ENCODE results near the gene CYP17A1. TPM values are rescaled to one million over a fixed set of nuclear protein-coding genes. Genes with fewer than 3 reads are reported as not detected.

Gene CYP17A1
- total and polyA plus RNA-seq, 12 donors = 0.14 to 0.16 (median 0.15) TPM; not detected in 9

DNA sequence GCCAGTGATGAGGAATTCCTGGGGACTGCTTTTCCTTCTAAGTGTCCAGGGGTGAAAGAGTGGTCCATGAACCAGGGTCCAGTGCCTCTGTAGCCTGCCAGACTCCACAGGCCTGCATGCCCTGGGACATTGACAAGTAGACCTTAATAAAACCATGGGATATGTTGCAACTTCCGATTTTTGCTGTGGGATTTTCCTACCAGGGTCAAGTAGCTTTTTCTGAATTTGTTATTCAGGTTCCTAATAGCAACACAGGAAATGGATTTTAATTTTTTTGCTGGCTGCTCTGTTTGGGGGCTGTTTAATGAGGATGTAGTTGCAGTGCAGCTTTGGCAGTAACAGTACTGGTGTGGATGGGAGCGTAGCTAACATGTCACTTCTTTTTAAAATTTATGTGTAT lies 51.4 kb downstream of the CYP17A1 start:
- H3K36me3 ChIP-seq = peaks cover 0 to 8% (median 0%) of the 10 kb centered on the region in 9 donors
- no peaks in the 10 kb centered on the region for H3K27me3 ChIP-seq
- H3K9me3 ChIP-seq = peaks cover 0 to 7% (median 0%) of the 10 kb centered on the region in 11 donors
- TF ChIP-seq CTCF (IDR thresholded peaks at IDR 0.05) = no peak
- ATAC-seq (peak in 7 of 8 donors; percentile 6 to 47 (median 40)), DNase-seq (peak in 1 of 2 donors; percentile 59)
- peak overlapping the region; percentile 10 to 99 (median 86) for H3K27ac ChIP-seq
- no peak overlapping the region for H3K4me3 ChIP-seq
- intact Hi-C loops (cut with DNase I) = no loop called here
- 34 to 51% methylated on average over 2 of the region's 2 CpGs for WGBS, 2 donors
- peaks cover 42 to 95% (median 79%) of the 10 kb centered on the region in 9 donors for H3K4me1 ChIP-seq

- H3K4me1 ChIP-seq = peaks cover 50 to 99% (median 91%) of the 10 kb centered on the region in 9 donors
- H3K9me3 ChIP-seq = no peaks in the 10 kb centered on the region
- peak in 2 of 9 donors; percentile 6 to 10 for TF ChIP-seq CTCF (IDR thresholded peaks at IDR 0.05)
- DNase-seq (no peak), ATAC-seq (peak; percentile 4 to 39 (median 24))
- intact Hi-C loops (cut with DNase I) = loop anchor here in 1 of 10 donors (2.0 kb wide), 1 partner anchor 13 kb away; no protein-coding TSS in a partner anchor
- H3K4me3 ChIP-seq = peak overlapping the region in 7 of 10 donors; percentile 10 to 27 (median 13)
- 15 to 29% methylated on average over 1 of the region's 1 CpG for WGBS, 2 donors
- peak overlapping the region; percentile 74 to 99 (median 96) for H3K27ac ChIP-seq
- H3K27me3 ChIP-seq = no peaks in the 10 kb centered on the region
- peaks cover 0 to 3% (median 0%) of the 10 kb centered on the region in 9 donors for H3K36me3 ChIP-seq
These were observed 53.6 kb downstream of the CYP17A1 start for GRCh38 chr10:102783568-102783967.

GRCh38 chr10:102782673-102783551 lies 54.3 kb downstream of the CYP17A1 start:
- ATAC-seq = peak; percentile 46 to 88 (median 78)
- peaks cover 50 to 99% (median 93%) of the 10 kb centered on the region in 9 donors for H3K4me1 ChIP-seq
- TF ChIP-seq CTCF (IDR thresholded peaks at IDR 0.05) = no peak
- 16 to 17% methylated on average over 18 of the region's 18 CpGs for WGBS, 2 donors
- intact Hi-C loops (cut with DNase I) = loop anchor here in 1 of 10 donors (2.0 kb wide), 1 partner anchor 14 kb away; no protein-coding TSS in a partner anchor
- peaks cover 0 to 3% (median 0%) of the 10 kb centered on the region in 9 donors for H3K36me3 ChIP-seq
- no peaks in the 10 kb centered on the region for H3K27me3 ChIP-seq
- H3K4me3 ChIP-seq = peak overlapping the region in 7 of 10 donors; percentile 10 to 27 (median 13)
- DNase-seq = peak; percentile 59 to 72
- no peaks in the 10 kb centered on the region for H3K9me3 ChIP-seq
- peak overlapping the region; percentile 74 to 99 (median 96) for H3K27ac ChIP-seq

GRCh38 chr10:102781921-102782557 lies 55.2 kb downstream of the CYP17A1 start:
- H3K27me3 ChIP-seq = no peaks in the 10 kb centered on the region
- 51 to 54% methylated on average over 6 of the region's 6 CpGs for WGBS, 2 donors
- H3K27ac ChIP-seq = peak overlapping the region; percentile 74 to 99 (median 96)
- DNase-seq (no peak), ATAC-seq (peak in 7 of 8 donors; percentile 27 to 60 (median 43))
- no peak for TF ChIP-seq CTCF (IDR thresholded peaks at IDR 0.05)
- intact Hi-C loops (cut with DNase I) = loop anchor here in 1 of 10 donors (2.0 kb wide), 1 partner anchor 15 kb away; no protein-coding TSS in a partner anchor
- peaks cover 54 to 100% (median 99%) of the 10 kb centered on the region in 9 donors for H3K4me1 ChIP-seq
- H3K9me3 ChIP-seq = no peaks in the 10 kb centered on the region
- H3K36me3 ChIP-seq = peaks cover 0 to 3% (median 0%) of the 10 kb centered on the region in 9 donors
- H3K4me3 ChIP-seq = peak overlapping the region in 5 of 10 donors; percentile 11 to 27 (median 21)
